GM12878 (cell line): ENCODE data around the gene PDXP. TPM values are rescaled to one million over a fixed set of nuclear protein-coding genes. Genes with fewer than 3 reads are reported as not detected.

Experiments
- ATAC-seq: fragments of 200-7000 bp; cut with Tn5 transposase; 3 replicates; pipeline ENCODE4 v1.9.1; 2020; ENCODE audit warnings: mild to moderate bottlenecking, moderate library complexity
- BruUV-seq: library from RNA; stranded (reverse); fragments of 400-500 nt; replicated peaks from 2 replicates; lab custom pipeline; 2021; lab: Mats Ljungman, UMichigan
- CTCF ChIA-PET: fragments of 300-600 bp; sonication (Branson Sonifier 250); formaldehyde crosslinking; extraction: SDS; loops from one replicate; lab custom pipeline; 2021; ENCODE audit warnings: inconsistent platforms; lab: Yijun Ruan, JAX
- POLR2A ChIA-PET: fragments of 350-600 bp; formaldehyde crosslinking; extraction: SDS; loops from one replicate; lab custom pipeline; 2021; ENCODE audit warnings: inconsistent platforms; lab: Charles Lee
- RAD21 ChIA-PET: fragments of 300-600 bp; sonication (Branson Sonifier 250); formaldehyde crosslinking; loops from one replicate; lab custom pipeline; 2023; ENCODE audit warnings: antibody characterized with exemption; ENCODE audit not compliant: unreplicated experiment; lab: Charles Lee
- SMC1A ChIA-PET: fragments of 300-600 bp; sonication (Branson Sonifier 250); formaldehyde crosslinking; loops from one replicate; lab custom pipeline; 2023; ENCODE audit not compliant: unreplicated experiment, uncharacterized antibody; lab: Charles Lee
- DNase-seq: peaks from one replicate; pipeline ENCODE4 v3.0.0-alpha.2; 2011; ENCODE audit warnings: low read depth, low spot score
- FAIRE-seq: peaks from 3 replicates; lab custom pipeline; 2011; peaks lifted over from hg19 to GRCh38; lab: Jason Lieb, UNC
- H2AFZ ChIP-seq: 2 replicates; pipeline ENCODE4 v1.6.0; 2011; ENCODE audit warnings: low read depth, low read length, control low read depth; ENCODE audit not compliant: control insufficient read depth
- H3K27ac ChIP-seq: 2 replicates; pipeline ENCODE4 v1.5.1; 2011; ENCODE audit warnings: control low read depth; ENCODE audit not compliant: control insufficient read depth, insufficient read depth
- H3K27me3 ChIP-seq, 2 experiments: replicated peaks in 1 of 2; 2 replicates each; pipeline versions ENCODE4 v1.6.0 to v1.6.1; 2011; ENCODE audit warnings: low read length in 1 of 2; ENCODE audit not compliant: control insufficient read depth in 2 of 2, insufficient read depth in 2 of 2
- H3K36me3 ChIP-seq, 2 experiments: 2 replicates each; pipeline ENCODE4 v1.5.1; 2011; ENCODE audit warnings: low read length in 1 of 2; ENCODE audit not compliant: control insufficient read depth in 2 of 2, insufficient read depth in 2 of 2
- H3K4me1 ChIP-seq: 2 replicates; pipeline ENCODE4 v1.6.1; 2011; ENCODE audit warnings: mild to moderate bottlenecking, low read length, moderate library complexity, mixed read lengths; ENCODE audit not compliant: control insufficient read depth, insufficient read depth
- H3K4me2 ChIP-seq: 2 replicates; pipeline ENCODE4 v1.6.0; 2011; ENCODE audit warnings: control low read depth; ENCODE audit not compliant: control insufficient read depth, insufficient read depth
- H3K4me3 ChIP-seq: fragments of 200-600 bp; sonication (generic); 2 replicates; pipeline ENCODE4 v1.5.1; 2016
- H3K79me2 ChIP-seq: 2 replicates; pipeline ENCODE4 v1.6.0; 2011; ENCODE audit warnings: low read length; ENCODE audit not compliant: control insufficient read depth, insufficient read depth
- H3K9ac ChIP-seq: 2 replicates; pipeline ENCODE4 v1.8.0; 2011; ENCODE audit warnings: low read length, control low read depth, mixed read lengths; ENCODE audit not compliant: control insufficient read depth, insufficient read depth
- H3K9me3 ChIP-seq: replicated peaks from 3 replicates; pipeline ENCODE4 v1.5.1; 2011; ENCODE audit warnings: mild to moderate bottlenecking, low read length; ENCODE audit not compliant: control insufficient read depth, insufficient read depth
- H4K20me1 ChIP-seq: 2 replicates; pipeline ENCODE4 v1.6.0; 2011; ENCODE audit not compliant: control insufficient read depth, insufficient read depth
- CUX1 ChIP-seq: IDR thresholded peaks from 2 replicates; pipeline ENCODE4 v1.6.1; 2012; ENCODE audit warnings: improper control_type of control experiment, low read depth, low read length; ENCODE audit not compliant: insufficient replicate concordance
- HDAC2 ChIP-seq: fragments of 200-600 bp; sonication (generic); IDR thresholded peaks from 2 replicates; pipeline ENCODE4 v1.6.1; 2017
- HDAC6 ChIP-seq: fragments of 200-600 bp; sonication (generic); IDR thresholded peaks from one replicate; pipeline ENCODE4 v1.8.0; 2017; ENCODE audit warnings: antibody characterized with exemption; ENCODE audit not compliant: unreplicated experiment
- PAX5 ChIP-seq: IDR thresholded peaks from 2 replicates; pipeline ENCODE4 v1.6.1; 2011; ENCODE audit warnings: low read depth, low read length, borderline replicate concordance
- TBL1XR1 ChIP-seq: IDR thresholded peaks from 2 replicates; pipeline ENCODE4 v1.6.1; 2012; ENCODE audit warnings: low read depth, low read length, improper control_type of control experiment
- ZBTB33 ChIP-seq: fragments of 450-650 bp; IDR thresholded peaks from 2 replicates; pipeline ENCODE4 v1.6.1; 2017; ENCODE audit warnings: mild to moderate bottlenecking
- WGBS: methylation state at CpG from one replicate; pipeline ENCODE4 v1.1.6; 2016; ENCODE audit warnings: low lambda C conversion rate; ENCODE audit not compliant: insufficient replicate concordance, insufficient coverage; ENCODE audit errors: missing lambda C conversion rate; 5-methylcytosine and 5-hydroxymethylcytosine counted together
- in situ Hi-C: fragments of 300-500 bp; cut with MboI; formaldehyde crosslinking; loops from 9 replicates; pipeline ENCODE4 v1.14.3; 2018; ENCODE audit warnings: mixed read lengths
- intact Hi-C: fragments of 100-400 bp; cut with micrococcal nuclease; formaldehyde crosslinking; loops from one replicate; pipeline ENCODE4 v1.14.2; 2022; ENCODE audit not compliant: unreplicated experiment
- polyA plus RNA-seq, 11 experiments: library from polyadenylated mRNA; depleted of rRNA in 4 of 11; unstranded in 6 of 11; stranded (reverse) in 5 of 11; fragments of >200 nt; fragmentation: Nextera tagmentation in 4 of 11; fragmentation: Illumina TruSeq in 1 of 11; extraction: Ambion mirVana in 4 of 11; extraction: Trizol in 1 of 11; gene quantifications; 1 replicate in 1 of 11; 2 replicates in 10 of 11; pipeline versions ENCODE4 v1.2.1 to v1.2.3, GENCODE V29; 2011 to 2016; ENCODE audit warnings: inconsistent platforms in 2 of 11, missing spikeins in 2 of 11, low read depth in 1 of 11
- total RNA-seq, 4 experiments: library from RNA; depleted of rRNA in 3 of 4; stranded (reverse); fragments of >200 nt in 3 of 4; fragmentation: Illumina TruSeq in 1 of 4; extraction: Trizol in 1 of 4; gene quantifications; 2 replicates each; pipeline versions ENCODE4 v1.2.1 to v1.2.3, GENCODE V29; 2013 to 2021

The PDXP gene
- total and polyA plus RNA-seq, 10 of the 15 experiments (the other 5 are each of a cell fraction or from before 2014, with no cell fraction given) = 4.4 to 56.7 (median 34.6) TPM

- Histone ChIP-seq H3K4me2 (peak overlapping the region; percentile 79; the same call in 1 of the 2 replicates), H3K36me3 (peaks cover 9 to 19% of the 10 kb centered on the region in 2 experiments; a peak in 3 of 4 replicates), H3K9ac (no peak overlapping the region), H4K20me1 (no peaks in the 10 kb centered on the region), H3K79me2 (peaks cover 27% of the 10 kb centered on the region), H3K27ac (no peak overlapping the region), H3K4me3 (peak overlapping the region; percentile 96; the same call in 1 of the 2 replicates), H3K27me3 (no peaks in the 10 kb centered on the region), H3K9me3 (no peaks in the 10 kb centered on the region), H2AFZ (no peak overlapping the region), H3K4me1 (peaks cover 46% of the 10 kb centered on the region)
- no TSS peak for BruUV-seq
- in situ Hi-C loops = no loop called here
- SMC1A ChIA-PET = interaction anchor here (0.7 to 8.6 kb wide), 10 partner anchors 9 to 51 kb away, joined by 3 to 108 read pairs (median 16); partner anchors contain the start of genes GGA1, LGALS1 and PDXP
- CTCF ChIA-PET = interaction anchor here (1.8 to 15.9 kb wide), 8 partner anchors 8 to 222 kb away, joined by 5 to 396 read pairs (median 110); partner anchors contain the start of genes GGA1, LGALS1, NOL12 and PDXP
- intact Hi-C loops = no loop called here
- POLR2A ChIA-PET = interaction anchor here (0.6 to 6.0 kb wide), 7 partner anchors 18 to 1878 kb away, joined by 3 to 96 read pairs (median 4); partner anchors contain the start of genes GGA1, NOL12 and PDXP
- RAD21 ChIA-PET = interaction anchor here (1.1 to 10.1 kb wide), 7 partner anchors 8 to 45 kb away, joined by 3 to 173 read pairs (median 50); partner anchors contain the start of genes GGA1, LGALS1, NOL12 and PDXP
- 84% methylated on average over 5 of the region's 5 CpGs for WGBS
- ATAC-seq = no peak
- DNase-seq = no peak
- no peak for TF ChIP-seq PAX5
- no peak for TF ChIP-seq CUX1
- no peak for TF ChIP-seq HDAC6
- no peak for TF ChIP-seq ZBTB33
- TF ChIP-seq TBL1XR1 = no peak
- no peak for TF ChIP-seq HDAC2
- no peak for FAIRE-seq
Measured at GRCh38 chr22:37641561-37641949, 17.0 kb upstream of the PDXP start.
